Activated naive CD4-positive, alpha-beta T cell treated with anti-CD3 and anti-CD28 coated beads, Interleukin-2, amount 10 ng/mL, durations not matched to agents 7 days and 5 days (primary cell): ENCODE data around the gene RAD9B.
A peak's percentile ranks its signal among the peaks of the same experiment; 100 is the strongest.
"Not testable (repeated sequence)": the region's sequence is repeated elsewhere in the genome, so short reads cannot be mapped to it uniquely, and the experiment has no call there.

ENCODE experiments used
- CTCF ChIA-PET: fragments of 350-600 bp; sonication (Branson Sonifier 250); formaldehyde crosslinking; loops from one replicate; lab custom pipeline; 2021; ENCODE audit warnings: antibody characterized with exemption; lab: Charles Lee
- DNase-seq: peaks from one replicate; pipeline ENCODE4 v3.0.0-alpha.2; 2020
- H3K27ac Mint-ChIP-seq: one replicate; pipeline ENCODE4 v1.8.0; 2021; ENCODE audit warnings: mild to moderate bottlenecking, moderate library complexity, mixed read lengths
- H3K27me3 Mint-ChIP-seq: one replicate; pipeline ENCODE4 v1.8.0; 2021; ENCODE audit warnings: mild to moderate bottlenecking, mixed read lengths
- H3K36me3 Mint-ChIP-seq: one replicate; pipeline ENCODE4 v1.8.0; 2021; ENCODE audit warnings: mixed read lengths
- H3K4me1 Mint-ChIP-seq: one replicate; pipeline ENCODE4 v1.8.0; 2021; ENCODE audit warnings: mixed read lengths
- H3K4me3 Mint-ChIP-seq: one replicate; pipeline ENCODE4 v1.8.0; 2021; ENCODE audit warnings: mild to moderate bottlenecking, moderate library complexity, mixed read lengths
- H3K9me3 Mint-ChIP-seq: one replicate; pipeline ENCODE4 v1.8.0; 2021; ENCODE audit warnings: mixed read lengths

Gene RAD9B

GRCh38 chr12:110534811-110535210 is 32.7 kb downstream of the RAD9B start:
- Mint-ChIP-seq H3K4me1 (peaks cover 12% of the 10 kb centered on the region), H3K27me3 (no peaks in the 10 kb centered on the region), H3K9me3 (no peaks in the 10 kb centered on the region), H3K36me3 (peaks cover 70% of the 10 kb centered on the region), H3K27ac (no peak overlapping the region), H3K4me3 (no peak overlapping the region)
- no peak for DNase-seq
- CTCF ChIA-PET = interaction anchor here (0.8 kb wide), 1 partner anchor 9 kb away, joined by 3 read pairs; no protein-coding TSS in a partner anchor

- no peak for DNase-seq
- Mint-ChIP-seq H3K4me3 (no peak overlapping the region), H3K9me3 (no peaks in the 10 kb centered on the region), H3K36me3 (peaks cover 59% of the 10 kb centered on the region), H3K27me3 (no peaks in the 10 kb centered on the region), H3K27ac (no peak overlapping the region), H3K4me1 (peaks cover 8% of the 10 kb centered on the region)
- CTCF ChIA-PET = interaction anchor here (0.6 to 2.3 kb wide), 3 partner anchors 24 to 64 kb away, joined by 3 to 17 read pairs (median 5); no protein-coding TSS in a partner anchor
These were observed 34.9 kb downstream of the RAD9B start for GRCh38 chr12:110536834-110537604.

DNA sequence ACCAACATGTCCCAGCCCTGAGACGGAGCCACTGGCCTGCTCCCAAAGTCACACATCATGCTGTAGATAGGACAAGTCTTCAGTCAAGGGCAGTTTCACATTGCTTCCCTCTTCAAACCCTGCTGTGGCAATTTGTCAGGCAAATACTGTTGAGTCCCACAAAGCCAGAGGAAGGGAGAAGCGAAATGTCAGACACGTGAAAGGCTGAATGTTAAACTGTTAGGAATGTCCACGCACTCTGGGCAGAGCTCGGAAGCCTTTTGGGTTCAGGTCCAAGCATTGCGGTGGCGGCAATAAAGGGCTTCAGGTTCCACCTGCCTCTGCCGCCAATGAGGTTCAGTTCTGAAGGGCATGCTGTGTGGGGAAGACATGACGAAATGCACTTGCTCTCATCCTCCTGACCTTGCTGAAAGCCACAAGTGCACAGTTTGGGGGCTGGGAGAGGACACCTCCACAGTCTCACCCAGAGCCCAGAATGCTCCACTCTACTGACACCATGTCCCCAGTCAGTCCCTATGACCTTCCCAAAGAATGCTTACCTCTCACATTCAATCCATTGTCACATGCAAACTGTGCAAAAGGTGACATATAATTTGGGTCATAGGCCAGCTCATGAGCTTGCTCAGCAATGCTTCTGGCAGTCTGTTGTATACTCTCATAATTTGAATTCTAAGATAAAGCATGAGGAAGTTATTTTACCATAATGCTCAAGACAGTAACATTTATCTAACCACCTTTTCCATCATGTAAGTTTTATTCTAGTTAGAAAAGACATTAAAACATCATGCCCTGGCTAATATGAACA is 35.7 kb downstream of the RAD9B start:
- CTCF ChIA-PET = interaction anchor here (0.8 to 2.3 kb wide), 4 partner anchors 24 to 64 kb away, joined by 3 to 17 read pairs (median 4); no protein-coding TSS in a partner anchor
- DNase-seq = no peak
- Mint-ChIP-seq H3K27ac (no peak overlapping the region), H3K27me3 (no peaks in the 10 kb centered on the region), H3K4me1 (peaks cover 7% of the 10 kb centered on the region), H3K36me3 (peaks cover 58% of the 10 kb centered on the region), H3K4me3 (no peak overlapping the region), H3K9me3 (no peaks in the 10 kb centered on the region)

DNA sequence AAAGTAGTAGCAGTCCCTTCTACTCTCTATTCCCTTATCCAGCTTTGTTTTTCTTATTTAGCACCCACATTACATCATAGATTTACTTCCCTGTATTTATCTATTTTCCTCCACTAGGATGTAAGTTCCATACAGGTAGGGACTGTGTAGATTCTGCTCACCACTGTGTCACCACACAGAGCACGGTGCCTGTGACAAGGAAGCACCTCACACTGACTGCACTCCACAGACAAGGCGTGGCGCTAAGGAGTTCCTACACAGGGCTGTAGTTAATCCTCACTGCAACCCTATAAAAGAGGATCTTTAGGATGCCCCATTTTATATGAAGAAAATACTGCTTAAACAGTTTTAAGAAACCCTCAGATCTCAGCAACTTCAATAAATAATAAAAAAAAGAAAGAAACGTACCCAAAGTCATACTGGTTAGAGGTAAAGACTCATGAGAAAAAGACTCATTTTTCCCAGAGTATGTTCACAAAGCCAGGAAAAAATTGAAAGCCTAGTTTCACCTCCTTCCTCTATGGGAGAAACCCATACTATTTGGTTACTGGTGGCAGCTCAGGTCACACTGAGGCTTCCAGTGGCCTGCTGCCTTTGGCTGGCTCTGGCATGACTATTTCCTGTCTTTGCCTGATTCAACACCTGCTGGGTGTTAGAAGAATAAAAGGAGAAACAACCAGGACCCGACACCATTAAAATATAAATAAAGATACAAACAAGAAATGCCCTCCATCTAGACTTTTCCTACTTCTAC is 36.9 kb downstream of the RAD9B start:
- peaks cover 17% of the 10 kb centered on the region for H3K4me1 Mint-ChIP-seq
- CTCF ChIA-PET = interaction anchor here (0.8 to 1.2 kb wide), 5 partner anchors 61 to 70 kb away, joined by 3 to 4 read pairs (median 3); partner anchors contain the start of gene FAM216A
- H3K36me3 Mint-ChIP-seq = peaks cover 61% of the 10 kb centered on the region
- no peaks in the 10 kb centered on the region for H3K9me3 Mint-ChIP-seq
- DNase-seq = no peak
- H3K27me3 Mint-ChIP-seq = no peaks in the 10 kb centered on the region
- H3K4me3 Mint-ChIP-seq = no peak overlapping the region
- H3K27ac Mint-ChIP-seq = peak overlapping the region; percentile 58

GRCh38 chr12:110540048-110540447 is 37.9 kb downstream of the RAD9B start:
- peaks cover 58% of the 10 kb centered on the region for H3K36me3 Mint-ChIP-seq
- H3K4me3 Mint-ChIP-seq = no peak overlapping the region
- H3K4me1 Mint-ChIP-seq = peaks cover 15% of the 10 kb centered on the region
- H3K27me3 Mint-ChIP-seq = no peaks in the 10 kb centered on the region
- H3K9me3 Mint-ChIP-seq = no peaks in the 10 kb centered on the region
- CTCF ChIA-PET = interaction anchor here (0.8 to 1.2 kb wide), 3 partner anchors 60 to 71 kb away, joined by 3 read pairs; partner anchors contain the start of gene FAM216A
- DNase-seq = no peak
- H3K27ac Mint-ChIP-seq = no peak overlapping the region

DNA sequence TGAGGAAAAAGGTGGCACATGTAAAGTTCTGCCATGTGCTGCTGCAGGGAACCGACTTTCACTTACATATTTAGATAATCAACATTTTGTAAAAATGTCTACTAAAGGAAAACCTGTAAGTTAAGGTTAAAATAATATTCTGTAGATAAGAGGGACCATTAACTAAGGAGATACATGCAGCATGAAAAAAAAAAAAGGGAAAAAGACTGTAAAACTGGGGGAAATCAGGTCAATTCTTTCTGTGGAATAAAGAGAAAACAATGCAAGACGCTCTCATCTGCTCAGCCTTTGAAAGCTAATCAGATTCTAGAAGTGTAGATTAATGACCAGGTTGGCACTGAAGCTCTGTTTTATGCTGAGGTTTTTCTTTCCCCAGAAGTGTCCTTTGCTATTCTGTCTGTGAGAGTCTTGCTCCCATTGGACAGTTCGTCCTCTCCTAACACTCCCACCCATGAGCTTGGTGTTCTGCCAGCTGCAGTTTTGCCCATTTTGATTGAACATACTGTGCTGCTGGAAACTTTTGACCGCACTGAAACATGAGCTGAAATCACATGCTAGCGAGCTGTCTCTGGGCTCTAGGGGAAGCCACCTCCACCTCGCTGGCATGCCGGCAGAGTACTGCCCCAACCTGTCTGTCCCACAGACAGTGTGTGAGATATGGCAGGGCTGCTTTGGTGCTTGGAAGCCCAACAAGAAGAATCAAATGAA is 41.3 kb downstream of the RAD9B start:
- peaks cover 17% of the 10 kb centered on the region for H3K4me1 Mint-ChIP-seq
- H3K9me3 Mint-ChIP-seq = no peaks in the 10 kb centered on the region
- peaks cover 42% of the 10 kb centered on the region for H3K36me3 Mint-ChIP-seq
- CTCF ChIA-PET = interaction anchor here (1.0 to 1.5 kb wide), 7 partner anchors 8 to 58 kb away, joined by 3 to 8 read pairs (median 4); no protein-coding TSS in a partner anchor
- H3K27ac Mint-ChIP-seq = peak overlapping the region; percentile 8
- no peak for DNase-seq
- H3K27me3 Mint-ChIP-seq = no peaks in the 10 kb centered on the region
- H3K4me3 Mint-ChIP-seq = no peak overlapping the region

- no peak overlapping the region for H3K27ac Mint-ChIP-seq
- H3K4me3 Mint-ChIP-seq = no peak overlapping the region
- no peak for DNase-seq
- H3K27me3 Mint-ChIP-seq = no peaks in the 10 kb centered on the region
- H3K36me3 Mint-ChIP-seq = peaks cover 42% of the 10 kb centered on the region
- H3K4me1 Mint-ChIP-seq = peaks cover 16% of the 10 kb centered on the region
- no peaks in the 10 kb centered on the region for H3K9me3 Mint-ChIP-seq
- CTCF ChIA-PET = interaction anchor here (0.7 to 1.5 kb wide), 8 partner anchors 8 to 94 kb away, joined by 3 to 8 read pairs (median 4); partner anchors contain the start of gene ARPC3
These were observed 41.8 kb downstream of the RAD9B start for GRCh38 chr12:110543965-110544364.

- H3K4me1 Mint-ChIP-seq = peaks cover 18% of the 10 kb centered on the region
- H3K4me3 Mint-ChIP-seq, H3K9me3 Mint-ChIP-seq, H3K27me3 Mint-ChIP-seq, H3K27ac Mint-ChIP-seq, DNase-seq: not testable (repeated sequence)
- H3K36me3 Mint-ChIP-seq = peaks cover 40% of the 10 kb centered on the region
- CTCF ChIA-PET = interaction anchor here (1.2 kb wide), 1 partner anchor 56 kb away, joined by 4 read pairs; no protein-coding TSS in a partner anchor
These were observed 43.1 kb downstream of the RAD9B start for GRCh38 chr12:110545259-110545658.

- Mint-ChIP-seq H3K9me3 (no peaks in the 10 kb centered on the region), H3K27me3 (no peaks in the 10 kb centered on the region), H3K36me3 (peaks cover 42% of the 10 kb centered on the region), H3K27ac (no peak overlapping the region), H3K4me3 (no peak overlapping the region), H3K4me1 (peaks cover 19% of the 10 kb centered on the region)
- DNase-seq = no peak
- CTCF ChIA-PET = interaction anchor here (1.2 kb wide), 1 partner anchor 56 kb away, joined by 4 read pairs; no protein-coding TSS in a partner anchor
These were observed 43.7 kb downstream of the RAD9B start for GRCh38 chr12:110545812-110546211.

DNA sequence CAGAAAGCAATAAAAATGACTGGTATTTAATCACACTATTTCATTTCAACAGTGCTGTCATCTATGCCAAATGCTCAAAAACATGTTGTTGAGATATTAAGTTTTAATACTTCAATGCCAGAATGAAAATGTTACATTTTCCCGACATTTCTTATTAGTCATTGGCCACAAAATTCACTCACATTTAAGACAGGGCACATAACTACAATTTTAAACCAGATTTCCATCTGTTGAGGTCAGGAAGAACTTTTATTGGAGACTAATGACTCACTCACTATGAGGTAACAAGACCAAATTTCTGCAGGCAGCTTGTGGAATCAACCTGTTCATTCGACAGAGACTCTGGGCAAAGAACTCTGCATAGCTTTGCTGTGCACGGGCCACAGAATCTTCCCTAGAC is 44.2 kb downstream of the RAD9B start:
- Mint-ChIP-seq H3K4me3 (no peak overlapping the region), H3K4me1 (peaks cover 20% of the 10 kb centered on the region), H3K36me3 (peaks cover 46% of the 10 kb centered on the region), H3K9me3 (no peaks in the 10 kb centered on the region), H3K27ac (no peak overlapping the region), H3K27me3 (no peaks in the 10 kb centered on the region)
- no peak for DNase-seq
- CTCF ChIA-PET = interaction anchor here (1.2 kb wide), 1 partner anchor 55 kb away, joined by 4 read pairs; no protein-coding TSS in a partner anchor

- Mint-ChIP-seq H3K4me3 (no peak overlapping the region), H3K4me1 (peaks cover 24% of the 10 kb centered on the region), H3K9me3 (no peaks in the 10 kb centered on the region), H3K27ac (no peak overlapping the region), H3K36me3 (peaks cover 49% of the 10 kb centered on the region), H3K27me3 (no peaks in the 10 kb centered on the region)
- DNase-seq = no peak
- CTCF ChIA-PET = interaction anchor here (9.1 kb wide), 1 partner anchor 55 kb away, joined by 202 read pairs; no protein-coding TSS in a partner anchor
These were observed 45.0 kb downstream of the RAD9B start for GRCh38 chr12:110547090-110547489.

DNA sequence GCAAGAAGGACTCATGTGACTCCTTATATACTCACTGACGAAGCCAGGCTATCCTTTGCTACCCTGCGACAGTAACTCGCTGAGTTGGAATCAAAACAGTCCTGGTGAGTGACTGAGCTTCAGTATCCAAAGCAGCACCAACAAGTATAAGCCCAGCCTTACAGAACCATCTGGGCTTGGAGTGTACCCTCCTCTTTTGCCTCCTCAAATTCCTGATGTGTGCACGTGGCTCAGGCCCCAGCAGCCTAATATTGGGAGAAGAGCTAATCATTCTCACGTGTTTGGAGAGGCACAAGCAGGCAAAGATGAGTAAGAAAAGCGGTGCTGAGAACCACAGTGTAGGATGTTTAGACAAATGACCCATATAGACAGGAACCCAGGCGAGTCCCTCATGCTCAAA is 46.5 kb downstream of the RAD9B start:
- Mint-ChIP-seq H3K4me3 (no peak overlapping the region), H3K27ac (no peak overlapping the region), H3K4me1 (peaks cover 17% of the 10 kb centered on the region), H3K36me3 (peaks cover 40% of the 10 kb centered on the region), H3K9me3 (no peaks in the 10 kb centered on the region), H3K27me3 (no peaks in the 10 kb centered on the region)
- CTCF ChIA-PET = interaction anchor here (0.7 to 9.1 kb wide), 4 partner anchors 53 to 278 kb away, joined by 3 to 202 read pairs (median 3); no protein-coding TSS in a partner anchor
- DNase-seq = no peak

DNA sequence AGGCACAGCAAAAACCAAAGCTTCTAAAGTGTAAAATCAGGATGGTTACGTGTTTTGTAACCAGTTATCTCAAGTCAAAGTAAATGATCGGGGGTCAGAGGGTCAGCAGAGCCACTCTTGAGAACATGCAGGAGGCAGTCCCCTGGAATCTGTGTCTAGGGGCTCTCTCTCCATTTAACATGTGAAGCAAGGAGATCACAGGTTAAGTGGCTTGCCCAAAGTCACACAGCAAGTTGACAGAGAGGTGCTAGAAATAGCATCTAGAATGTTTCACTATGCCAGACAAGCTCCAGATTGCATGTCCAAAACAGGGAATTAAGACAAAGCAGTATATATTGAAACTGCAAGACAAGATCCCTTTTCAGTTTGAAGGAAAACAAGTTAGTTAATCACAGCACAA is 47.6 kb downstream of the RAD9B start:
- DNase-seq = no peak
- H3K4me1 Mint-ChIP-seq = peaks cover 17% of the 10 kb centered on the region
- H3K27me3 Mint-ChIP-seq = no peaks in the 10 kb centered on the region
- H3K36me3 Mint-ChIP-seq = peaks cover 33% of the 10 kb centered on the region
- no peak overlapping the region for H3K27ac Mint-ChIP-seq
- CTCF ChIA-PET = interaction anchor here (0.7 to 9.1 kb wide), 4 partner anchors 35 to 277 kb away, joined by 3 to 202 read pairs (median 3); no protein-coding TSS in a partner anchor
- no peaks in the 10 kb centered on the region for H3K9me3 Mint-ChIP-seq
- H3K4me3 Mint-ChIP-seq = no peak overlapping the region
